Body of pancreas (tissue), 4 donors: ENCODE results near the gene SYNGR1.

Source experiments
- CTCF ChIP-seq, 7 experiments: fragments of 450-650 bp in 4 of 7; fragments of 200-600 bp in 3 of 7; sonication (generic) in 3 of 7; IDR thresholded peaks; one replicate each; pipeline ENCODE4 v1.5.1; 2016 to 2019; ENCODE audit warnings: antibody characterized with exemption in 7 of 7
- POLR2A ChIP-seq, 3 donors: fragments of 450-650 bp; IDR thresholded peaks; one replicate each; pipeline ENCODE4 v1.6.1; 2016; ENCODE audit warnings: antibody characterized with exemption in 3 of 3, mild to moderate bottlenecking in 2 of 3

GRCh38 chr22:39345231-39345630 is 4.6 kb upstream of the SYNGR1 start:
- TF ChIP-seq CTCF (IDR thresholded peaks at IDR 0.05) (no peak), POLR2A (IDR thresholded peaks at IDR 0.05) (no peak)
